AG04450 (cell line): Measurements from ENCODE around the gene CTDNEP1. TPM values are rescaled to one million over a fixed set of nuclear protein-coding genes. Genes with fewer than 3 reads are reported as not detected.

Experiments used
- CTCF ChIA-PET: fragments of 300-600, 350-600 bp; formaldehyde crosslinking; extraction: SDS; loops from one replicate; lab custom pipeline; 2022; ENCODE audit warnings: antibody characterized with exemption, inconsistent platforms; lab: Charles Lee
- POLR2A ChIA-PET: fragments of 350-600 bp; formaldehyde crosslinking; extraction: SDS; loops from one replicate; lab custom pipeline; 2021; ENCODE audit warnings: antibody characterized with exemption, inconsistent platforms; lab: Yijun Ruan, JAX
- DNase-seq: peaks from one replicate; pipeline ENCODE4 v3.0.0-alpha.2; 2011; ENCODE audit warnings: low read depth, low spot score
- H3K27ac ChIP-seq: one replicate; pipeline ENCODE4 v1.5.1; 2012; ENCODE audit warnings: low read depth, low read length, control low read depth
- H3K27me3 ChIP-seq: one replicate; pipeline ENCODE4 v1.6.0; 2012; ENCODE audit warnings: low read length; ENCODE audit not compliant: control insufficient read depth, insufficient read depth
- H3K4me3 ChIP-seq: 2 replicates; pipeline ENCODE4 v1.5.1; 2011; ENCODE audit warnings: mild to moderate bottlenecking, low read depth, low read length, control low read depth
- H3K9me3 ChIP-seq: 2 replicates; pipeline ENCODE4 v1.5.1; 2012; ENCODE audit warnings: low read length; ENCODE audit not compliant: control insufficient read depth, insufficient read depth
- polyA plus RNA-seq: library from polyadenylated mRNA; depleted of rRNA; stranded (reverse); fragments of >200 nt; gene quantifications from 2 replicates; pipeline ENCODE4 v1.2.3, GENCODE V29; 2011
- TF ChIP-seq, protein P1 (sequence below): IDR thresholded peaks from 2 replicates; pipeline ENCODE4 v1.5.1; 2011; ENCODE audit warnings: low read depth, low read length, control low read depth, inconsistent platforms

The CTDNEP1 gene
- polyA plus RNA-seq, 1 experiment = 115 TPM

DNA sequence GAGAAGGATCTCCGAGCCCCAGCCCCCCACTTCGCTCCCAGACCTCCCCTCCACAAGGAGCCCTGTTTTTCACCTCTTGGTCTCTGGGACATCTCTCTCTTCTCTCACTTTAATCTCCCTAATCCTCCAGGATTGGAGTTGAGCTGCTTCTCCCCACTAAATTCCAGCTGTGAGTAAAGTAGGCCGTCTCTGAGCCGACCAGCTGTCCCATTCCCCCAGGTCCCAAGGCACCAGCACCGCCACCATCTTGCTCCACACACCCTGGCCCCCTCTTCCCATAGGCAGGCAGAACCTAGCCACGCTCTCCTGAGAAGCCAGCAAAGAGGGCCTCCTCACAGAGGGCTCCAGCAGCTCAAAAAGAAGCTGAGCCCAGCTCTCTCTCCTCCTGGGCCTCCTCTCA is 32.8 kb downstream of the CTDNEP1 start:
- TF ChIP-seq, protein P1, sequence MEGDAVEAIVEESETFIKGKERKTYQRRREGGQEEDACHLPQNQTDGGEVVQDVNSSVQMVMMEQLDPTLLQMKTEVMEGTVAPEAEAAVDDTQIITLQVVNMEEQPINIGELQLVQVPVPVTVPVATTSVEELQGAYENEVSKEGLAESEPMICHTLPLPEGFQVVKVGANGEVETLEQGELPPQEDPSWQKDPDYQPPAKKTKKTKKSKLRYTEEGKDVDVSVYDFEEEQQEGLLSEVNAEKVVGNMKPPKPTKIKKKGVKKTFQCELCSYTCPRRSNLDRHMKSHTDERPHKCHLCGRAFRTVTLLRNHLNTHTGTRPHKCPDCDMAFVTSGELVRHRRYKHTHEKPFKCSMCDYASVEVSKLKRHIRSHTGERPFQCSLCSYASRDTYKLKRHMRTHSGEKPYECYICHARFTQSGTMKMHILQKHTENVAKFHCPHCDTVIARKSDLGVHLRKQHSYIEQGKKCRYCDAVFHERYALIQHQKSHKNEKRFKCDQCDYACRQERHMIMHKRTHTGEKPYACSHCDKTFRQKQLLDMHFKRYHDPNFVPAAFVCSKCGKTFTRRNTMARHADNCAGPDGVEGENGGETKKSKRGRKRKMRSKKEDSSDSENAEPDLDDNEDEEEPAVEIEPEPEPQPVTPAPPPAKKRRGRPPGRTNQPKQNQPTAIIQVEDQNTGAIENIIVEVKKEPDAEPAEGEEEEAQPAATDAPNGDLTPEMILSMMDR = no peak
- ChIA-PET POLR2A (interaction anchor here (0.7 to 4.2 kb wide), 2 partner anchors 15 to 136 kb away, joined by 3 to 42 read pairs; partner anchors contain the start of genes DVL2 and TMEM95), CTCF (interaction anchor here (2.1 kb wide), 1 partner anchor 173 kb away, joined by 10 read pairs; no protein-coding TSS in a partner anchor)
- no peaks in the 10 kb centered on the region; the same call in 1 of the 2 replicates for H3K9me3 ChIP-seq
- H3K4me3 ChIP-seq = no peak overlapping the region
- DNase-seq = no peak
- H3K27ac ChIP-seq = no peak overlapping the region
- no peaks in the 10 kb centered on the region for H3K27me3 ChIP-seq

- TF ChIP-seq, protein P1 = no peak
- CTCF ChIA-PET = interaction anchor here (1.7 kb wide), 1 partner anchor 172 kb away, joined by 5 read pairs; no protein-coding TSS in a partner anchor
- Histone ChIP-seq H3K9me3 (no peaks in the 10 kb centered on the region; the same call in 1 of the 2 replicates), H3K27me3 (no peaks in the 10 kb centered on the region), H3K27ac (peak overlapping the region; percentile 52), H3K4me3 (peak overlapping the region; percentile 72)
- DNase-seq = no peak
- POLR2A ChIA-PET = no interaction called here
These were observed 33.4 kb downstream of the CTDNEP1 start for GRCh38 chr17:7218166-7218565.

- POLR2A ChIA-PET = no interaction called here
- TF ChIP-seq, protein P1 = no peak
- H3K27ac ChIP-seq = peak overlapping the region; percentile 52
- no peaks in the 10 kb centered on the region for H3K27me3 ChIP-seq
- no peaks in the 10 kb centered on the region; the same call in 1 of the 2 replicates for H3K9me3 ChIP-seq
- DNase-seq = no peak
- CTCF ChIA-PET = interaction anchor here (0.7 to 1.7 kb wide), 2 partner anchors 25 to 171 kb away, joined by 3 to 5 read pairs; no protein-coding TSS in a partner anchor
- peak overlapping the region; percentile 72 for H3K4me3 ChIP-seq
These were observed 34.2 kb downstream of the CTDNEP1 start for GRCh38 chr17:7217113-7217987.

DNA sequence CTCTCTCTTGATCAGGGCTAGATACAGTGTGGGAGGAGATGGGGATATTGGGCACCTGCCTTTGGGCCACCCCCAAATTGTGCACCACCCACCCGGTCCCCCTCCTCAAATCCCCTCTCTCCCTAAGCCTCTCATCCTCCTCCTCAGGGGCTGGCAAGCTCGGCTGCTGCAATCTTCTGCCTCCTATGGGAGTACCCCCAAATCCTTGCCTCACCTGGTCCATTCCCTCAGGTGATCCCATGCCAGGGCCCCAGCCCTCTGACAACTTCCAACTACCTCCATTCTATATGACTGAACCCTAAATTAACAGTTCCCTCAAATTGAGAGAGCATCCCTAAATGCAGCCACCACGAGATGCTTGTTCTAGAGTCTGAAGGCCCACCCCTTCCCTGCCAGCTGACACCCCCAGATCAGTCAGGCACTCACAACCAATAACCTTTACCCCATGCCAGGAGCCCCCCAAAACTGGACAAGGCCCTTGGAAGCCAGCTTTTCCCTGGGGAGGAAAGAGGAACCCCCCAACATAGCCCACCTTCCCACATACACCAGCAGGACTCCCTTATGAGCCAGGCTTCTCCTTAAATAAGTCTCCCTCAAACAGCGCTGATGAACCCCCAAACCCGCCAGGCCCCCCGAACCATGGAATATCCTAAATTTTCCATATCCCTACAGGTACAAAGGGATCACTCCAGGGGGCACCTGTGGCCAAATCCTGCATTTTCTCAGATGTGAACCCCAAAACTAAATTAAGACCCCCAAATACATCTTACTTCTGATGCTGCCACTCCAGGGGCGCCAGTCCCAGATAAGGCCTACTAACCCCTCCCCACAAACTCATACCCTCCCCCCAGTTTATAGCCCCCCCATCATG is 35.1 kb downstream of the CTDNEP1 start:
- ChIA-PET POLR2A (no interaction called here), CTCF (interaction anchor here (1.7 kb wide), 1 partner anchor 171 kb away, joined by 5 read pairs; no protein-coding TSS in a partner anchor)
- H3K27ac ChIP-seq = peak overlapping the region; percentile 39
- TF ChIP-seq, protein P1 = no peak
- no peak for DNase-seq
- peak overlapping the region; percentile 72 for H3K4me3 ChIP-seq
- H3K27me3 ChIP-seq = no peaks in the 10 kb centered on the region
- no peaks in the 10 kb centered on the region; the same call in 1 of the 2 replicates for H3K9me3 ChIP-seq
